Measurements from ENCODE around the gene STK24.

Gene STK24

GRCh38 chr13:98549728-98550317 lies 27.1 kb downstream of the STK24 start:
- no peak for DNase-seq

GRCh38 chr13:98549006-98549727 lies 27.7 kb downstream of the STK24 start:
- no peak for DNase-seq

DNA sequence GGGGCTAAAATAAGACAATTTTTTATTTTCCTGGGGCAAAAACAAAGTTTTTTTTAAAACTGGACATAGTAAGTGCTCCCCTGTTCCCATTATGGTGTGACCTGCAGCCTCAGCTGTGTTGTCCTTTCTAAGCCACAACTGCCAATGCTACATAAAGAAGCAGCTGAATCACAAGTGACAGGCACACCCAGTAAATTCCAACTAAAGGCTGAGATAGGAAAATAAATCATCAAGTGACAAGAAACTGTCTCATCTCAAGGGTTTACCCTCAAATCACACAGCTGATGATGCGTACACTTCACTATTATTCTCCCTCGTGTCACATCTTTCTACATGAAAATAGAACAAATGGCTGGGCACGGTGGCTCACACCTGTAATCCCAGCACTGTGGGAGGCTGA lies 28.7 kb downstream of the STK24 start:
- no peak for DNase-seq

DNA sequence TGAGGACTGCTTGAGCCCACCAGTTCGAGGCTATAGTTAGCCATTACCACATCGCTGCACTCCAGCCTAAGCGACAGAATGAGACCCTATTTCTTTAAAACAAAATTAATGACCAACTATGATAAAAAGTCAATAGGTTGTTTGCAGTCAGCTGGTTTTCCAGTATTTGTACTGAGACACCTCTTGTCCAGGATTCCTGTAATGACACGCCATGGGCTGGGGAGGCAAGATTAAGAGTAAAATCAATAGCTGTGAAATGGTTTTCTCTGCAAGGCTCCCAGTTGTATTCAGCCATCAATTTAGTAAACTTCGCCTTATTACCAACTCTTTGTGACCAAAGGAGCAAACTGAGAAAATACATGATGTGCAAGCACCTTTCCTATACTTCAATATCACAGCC lies 29.5 kb downstream of the STK24 start:
- no peak for DNase-seq

DNA sequence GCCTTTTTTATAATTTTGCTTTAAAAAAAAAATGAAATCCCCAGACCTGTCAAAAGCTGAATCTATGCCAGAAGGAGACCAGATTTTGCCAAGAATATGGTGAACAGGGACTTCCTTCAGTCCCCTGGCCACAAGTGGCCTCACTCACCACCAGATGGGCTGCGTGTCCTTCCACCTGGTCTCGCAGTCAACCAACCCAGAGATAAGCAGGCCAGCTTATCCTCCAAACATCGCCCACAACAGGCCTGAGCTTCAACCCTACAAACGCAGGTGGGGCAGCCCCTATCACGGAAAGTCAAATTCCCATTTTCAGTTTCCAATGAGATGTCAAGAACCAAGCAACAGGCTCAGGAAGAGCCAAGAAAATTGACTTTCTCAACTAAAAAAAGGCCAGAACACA lies 30.5 kb downstream of the STK24 start:
- DNase-seq, result no peak

- no peak for DNase-seq
Measured at GRCh38 chr13:98544104-98544710, 32.7 kb downstream of the STK24 start.

- DNase-seq, result no peak
Measured at GRCh38 chr13:98543378-98544103, 33.4 kb downstream of the STK24 start.

DNA sequence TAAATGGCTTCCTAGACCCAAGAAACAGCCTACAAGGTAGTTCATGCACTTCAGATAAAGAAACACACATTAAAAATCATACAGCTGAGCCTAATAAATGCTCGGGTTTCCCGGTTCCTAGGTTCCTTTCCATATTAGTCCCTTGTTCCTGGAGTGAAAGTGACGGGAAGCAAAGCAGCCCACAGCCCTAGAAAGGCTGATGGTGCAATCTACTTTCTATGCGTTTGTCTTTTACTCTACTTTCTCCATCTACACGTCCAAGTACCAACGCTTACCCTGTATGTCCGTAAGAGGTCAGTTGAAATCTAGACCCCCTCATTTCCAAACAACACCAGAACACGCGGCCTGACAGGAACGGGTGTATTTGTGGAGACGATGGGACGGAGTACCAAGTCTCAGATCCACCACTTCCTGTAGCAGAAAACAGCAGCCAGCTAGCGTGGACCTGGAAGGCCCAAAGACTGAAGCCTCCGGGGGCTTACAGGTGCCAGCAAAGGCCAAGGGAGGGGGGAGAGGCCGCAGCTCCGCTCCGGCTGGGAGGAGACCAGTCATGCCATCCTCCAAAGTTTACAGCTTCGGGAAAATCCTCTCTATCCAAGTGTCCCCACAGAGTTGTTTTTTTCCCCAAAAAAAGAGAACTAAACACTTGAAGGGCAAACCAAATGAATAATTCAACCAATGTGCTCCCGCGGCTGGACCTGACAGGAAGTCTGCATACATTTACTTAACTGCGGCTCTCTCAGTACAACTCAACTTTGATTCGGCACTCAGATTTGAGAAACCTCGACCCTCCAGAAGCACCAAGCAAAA lies 34.1 kb downstream of the STK24 start:
- no peak for DNase-seq

- DNase-seq, result no peak
Measured at GRCh38 chr13:98541701-98542203, 35.2 kb downstream of the STK24 start.

DNA sequence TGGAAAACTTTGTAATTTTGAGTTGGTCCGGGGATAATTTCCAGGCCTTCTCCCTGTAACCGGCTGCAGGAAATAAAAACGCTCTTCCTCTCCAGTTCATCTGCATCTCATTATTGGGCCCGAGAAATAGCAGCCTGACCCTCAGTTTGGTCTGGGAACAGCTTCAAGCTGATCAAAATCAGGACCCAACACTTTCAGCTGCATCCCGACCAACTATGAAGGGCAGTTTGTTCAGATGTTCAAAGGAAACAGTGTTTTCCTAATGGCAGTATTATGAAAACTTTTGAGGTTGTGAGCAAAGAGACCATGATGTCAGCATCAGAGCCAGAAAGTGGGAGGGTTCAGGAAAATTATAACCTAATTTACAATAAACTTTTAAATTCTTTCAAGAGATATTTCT lies 35.7 kb downstream of the STK24 start:
- DNase-seq, result no peak

- DNase-seq, result no peak
Measured at GRCh38 chr13:98540476-98540875, 36.4 kb downstream of the STK24 start.

GRCh38 chr13:98539666-98540065 lies 37.2 kb downstream of the STK24 start:
- no peak for DNase-seq

DNA sequence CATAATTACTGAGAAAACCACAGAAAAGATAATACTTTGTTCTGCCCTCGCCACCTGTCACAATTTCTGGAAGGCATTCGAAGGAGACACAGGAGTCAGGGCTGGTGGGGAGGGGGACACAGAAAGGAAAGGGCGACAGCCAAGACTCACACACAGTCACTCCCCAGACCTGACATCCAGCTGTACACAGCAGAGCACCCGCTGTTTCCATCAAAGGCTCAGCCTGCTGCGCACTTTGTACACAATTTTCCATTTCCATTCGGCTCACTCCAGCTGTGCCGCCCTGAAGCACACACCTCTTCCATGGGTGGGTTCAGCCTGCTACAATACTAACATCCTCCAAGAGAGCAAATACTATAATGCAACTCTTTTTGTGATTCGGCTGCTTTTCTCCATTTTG lies 38.0 kb downstream of the STK24 start:
- DNase-seq, result no peak

DNA sequence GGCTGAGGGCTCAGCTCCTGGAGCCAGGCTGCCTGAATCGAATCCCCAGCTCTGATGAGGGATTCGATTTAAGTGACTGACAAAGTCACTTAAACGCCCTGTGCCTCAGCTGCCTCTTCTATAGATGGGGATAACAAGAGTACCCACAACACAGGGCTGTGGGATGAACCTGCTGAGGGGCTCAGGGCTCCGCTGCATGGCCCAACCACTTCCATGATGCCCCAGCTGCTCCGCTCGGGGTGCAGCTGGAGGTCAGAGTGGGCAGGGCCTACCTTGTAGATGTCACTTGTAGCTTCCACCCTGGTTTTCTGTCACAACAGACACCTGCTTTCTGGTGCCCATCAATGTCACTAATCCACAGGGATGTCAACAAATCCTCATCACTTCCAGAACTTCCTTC lies 39.2 kb downstream of the STK24 start:
- DNase-seq, result no peak

GRCh38 chr13:98537306-98537705 lies 39.6 kb downstream of the STK24 start:
- DNase-seq, result no peak

DNA sequence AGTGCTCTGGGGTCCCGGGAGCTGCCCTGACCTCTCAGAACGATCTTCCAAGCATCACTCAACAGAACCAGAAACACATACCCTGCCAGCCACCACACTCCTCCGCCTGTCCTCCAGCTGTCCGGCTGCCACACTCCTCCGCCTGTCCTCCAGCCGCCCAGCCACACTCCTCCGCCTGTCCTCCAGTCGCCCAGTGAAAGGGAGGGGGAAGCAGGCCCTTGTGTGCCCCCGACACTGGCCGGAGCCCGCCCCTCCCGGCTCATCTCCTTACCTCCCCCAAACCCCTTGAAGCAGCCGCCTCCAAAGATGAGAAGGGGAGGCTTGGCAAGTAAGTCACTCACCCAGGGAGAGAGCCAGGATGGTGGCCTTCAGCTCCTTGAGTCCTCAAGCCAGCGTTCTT lies 40.2 kb downstream of the STK24 start:
- no peak for DNase-seq

DNA sequence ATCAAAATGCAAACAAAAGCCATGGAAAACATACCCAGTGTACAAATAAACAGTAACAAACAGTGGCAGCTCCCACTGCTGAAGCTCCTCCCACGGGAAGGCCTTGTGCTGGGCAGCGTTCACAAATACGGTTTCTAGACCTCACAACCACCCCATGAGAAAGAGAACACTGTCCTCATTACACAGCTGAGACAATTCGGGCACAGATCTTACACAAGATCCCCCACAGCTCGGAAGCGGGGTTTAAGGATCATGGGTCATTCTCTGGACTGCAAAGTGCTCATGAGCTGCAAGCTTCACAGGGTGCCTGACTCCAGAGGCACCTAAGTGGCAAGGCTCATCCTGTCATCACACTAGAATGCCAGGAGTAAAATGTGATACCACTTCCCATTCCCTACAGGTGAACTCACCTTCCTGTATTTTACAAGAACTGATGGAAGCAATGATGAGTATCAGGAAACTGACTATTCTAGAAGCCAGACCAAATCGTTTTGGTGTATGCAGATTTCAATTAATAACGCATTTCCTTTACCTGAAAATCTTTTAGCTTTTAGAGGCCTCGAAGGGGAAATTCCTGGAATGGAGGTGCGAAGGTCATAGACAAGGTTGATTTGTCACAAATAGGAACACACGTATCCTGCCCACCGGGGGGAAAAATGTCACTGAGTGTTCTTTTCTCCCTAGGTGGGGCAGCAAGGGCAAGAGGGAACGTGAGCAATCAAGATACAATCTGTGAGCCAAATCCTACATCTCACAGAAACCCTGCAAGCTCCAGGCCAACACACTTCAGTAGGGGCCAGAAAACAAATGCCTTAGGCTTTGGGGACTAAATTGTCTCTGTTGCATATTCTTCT lies 41.2 kb downstream of the STK24 start:
- no peak for DNase-seq

- DNase-seq, result no peak
Measured at GRCh38 chr13:98534821-98535220, 42.1 kb downstream of the STK24 start.

GRCh38 chr13:98533912-98534311 lies 43.0 kb downstream of the STK24 start:
- DNase-seq, result no peak

DNA sequence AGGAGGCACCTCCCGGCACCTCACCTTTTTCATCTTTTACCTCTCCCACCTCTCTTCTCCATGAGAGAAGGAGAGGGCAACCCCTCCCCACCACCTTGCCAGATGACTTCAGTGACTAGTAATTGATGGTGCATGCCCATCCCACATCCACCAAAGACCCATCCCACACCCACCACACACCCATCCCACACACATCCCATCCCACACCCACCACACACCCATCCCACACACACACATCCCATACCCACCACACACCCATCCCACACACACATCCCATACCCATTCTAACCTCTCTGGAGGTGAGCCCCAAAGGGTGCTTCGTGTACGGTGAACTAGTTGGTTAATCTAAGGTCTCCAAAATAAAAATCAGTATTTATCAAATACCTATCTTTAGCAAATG lies 44.7 kb downstream of the STK24 start:
- DNase-seq, result no peak

GRCh38 chr13:98530217-98530616 lies 46.7 kb downstream of the STK24 start:
- no peak for DNase-seq

DNA sequence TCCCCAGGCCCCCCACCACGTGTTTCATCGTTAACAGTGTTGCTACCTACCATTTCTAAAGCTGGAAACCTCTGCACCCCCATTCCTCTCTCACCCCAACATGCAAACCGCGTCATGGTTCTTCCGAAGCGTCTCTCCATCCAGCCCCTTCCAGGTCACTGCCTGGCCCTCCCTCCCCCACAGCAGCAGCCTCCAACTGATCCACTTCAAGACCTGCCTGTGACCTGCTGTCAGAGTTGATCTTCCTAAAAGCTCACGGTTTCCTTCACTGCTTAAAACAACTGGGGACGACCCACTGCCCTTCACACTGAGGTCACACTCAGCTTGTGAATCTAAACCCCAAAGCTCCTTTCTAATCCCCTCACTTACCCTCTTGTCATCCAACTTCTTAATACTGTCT lies 47.7 kb downstream of the STK24 start:
- DNase-seq, result no peak

All from activated effector memory CD4-positive, alpha-beta T cell treated with Interleukin-2 at 50 U/mL for 16 hours (primary cell).